ENCODE data around the gene OPTN.
A peak's percentile ranks its signal among the peaks of the same experiment; 100 is the strongest.
"Not testable (repeated sequence)": the region's sequence is repeated elsewhere in the genome, so short reads cannot be mapped to it uniquely, and the experiment has no call there.

Gene OPTN

GRCh38 chr10:13099666-13100348, at the start of gene OPTN:
Gene OPTN, plus strand, starts transcription at chr10:13100163. Its CDS starts 8,960 bp downstream, at chr10:13109123.
- peak; percentile 84 for DNase-seq (ENCODE audit: low spot score)

GRCh38 chr10:13051126-13051694, 48.8 kb upstream of the OPTN start:
- DNase-seq (ENCODE audit: low spot score) = no peak

DNA sequence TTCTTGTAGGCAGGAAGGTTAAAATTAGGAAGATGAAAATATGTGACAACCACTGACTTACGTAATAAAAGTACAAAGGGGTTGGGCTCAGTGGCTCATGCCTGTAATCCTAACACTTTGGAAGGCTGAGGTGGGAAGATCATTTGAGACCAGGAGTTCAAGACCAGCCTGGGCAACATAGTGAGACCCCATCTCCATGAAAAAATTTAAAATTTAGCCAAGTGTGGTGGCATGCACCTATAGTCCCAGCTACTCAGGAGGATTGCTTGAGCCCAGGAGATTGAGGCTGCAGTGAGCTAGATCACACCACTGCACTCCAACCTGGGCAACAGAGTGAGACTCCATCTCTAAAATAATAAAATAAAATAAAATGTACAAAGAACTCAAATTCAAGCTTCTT, 46.8 kb upstream of the OPTN start:
- not testable (repeated sequence) for DNase-seq (ENCODE audit: low spot score)

DNA sequence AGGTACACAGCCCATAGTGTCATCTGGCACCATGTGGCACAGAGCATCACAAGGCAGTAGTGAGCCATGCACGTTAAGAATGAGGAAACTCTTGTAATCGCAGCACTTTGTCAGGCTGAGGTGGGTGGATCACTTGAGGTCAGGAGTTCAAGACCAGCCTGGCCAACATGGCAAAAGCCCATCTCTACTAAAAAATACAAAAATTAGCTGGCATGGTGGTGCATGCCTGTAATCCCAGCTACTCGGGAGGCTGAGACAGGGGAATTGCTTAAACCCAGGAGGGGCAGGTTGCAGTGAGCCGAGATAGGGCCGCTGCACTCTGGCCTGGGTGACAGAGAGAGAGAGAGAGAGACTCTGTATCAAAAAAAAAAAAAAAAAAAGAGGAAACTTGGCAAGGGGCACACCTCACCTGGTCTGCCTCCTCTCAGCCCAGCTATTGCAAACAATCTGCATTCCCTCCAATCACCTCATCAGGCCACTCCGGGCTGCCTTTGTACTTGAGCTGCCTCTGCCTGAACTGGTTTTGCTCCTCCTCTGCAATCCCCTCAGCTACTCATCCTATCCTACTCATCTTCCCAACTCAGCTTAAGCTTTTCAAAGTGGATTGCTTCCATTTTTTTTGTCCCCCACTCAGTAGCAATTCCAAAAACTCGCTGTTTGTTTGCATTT, 46.0 kb upstream of the OPTN start:
- DNase-seq (ENCODE audit: low spot score) = no peak

DNA sequence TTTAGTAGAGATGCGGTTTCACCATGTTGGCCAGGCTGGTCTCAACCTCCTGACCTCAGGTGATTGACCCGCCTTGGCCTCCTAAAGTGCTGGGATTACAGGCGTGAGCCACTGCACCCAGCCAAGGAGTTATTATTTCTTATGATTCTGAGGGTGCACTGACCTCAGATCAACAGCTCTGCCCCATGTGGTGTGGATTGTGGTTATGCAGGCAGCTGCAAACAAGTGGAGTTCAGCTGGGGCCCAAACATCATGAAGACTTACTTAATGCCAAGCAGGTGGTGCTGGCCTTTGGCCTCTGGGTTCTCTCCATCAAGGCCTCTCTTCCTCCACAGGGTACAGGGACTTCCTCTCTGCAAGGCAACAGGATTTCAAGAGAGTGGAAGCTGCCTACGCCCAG, 45.1 kb upstream of the OPTN start:
- DNase-seq (ENCODE audit: low spot score) = no peak

DNA sequence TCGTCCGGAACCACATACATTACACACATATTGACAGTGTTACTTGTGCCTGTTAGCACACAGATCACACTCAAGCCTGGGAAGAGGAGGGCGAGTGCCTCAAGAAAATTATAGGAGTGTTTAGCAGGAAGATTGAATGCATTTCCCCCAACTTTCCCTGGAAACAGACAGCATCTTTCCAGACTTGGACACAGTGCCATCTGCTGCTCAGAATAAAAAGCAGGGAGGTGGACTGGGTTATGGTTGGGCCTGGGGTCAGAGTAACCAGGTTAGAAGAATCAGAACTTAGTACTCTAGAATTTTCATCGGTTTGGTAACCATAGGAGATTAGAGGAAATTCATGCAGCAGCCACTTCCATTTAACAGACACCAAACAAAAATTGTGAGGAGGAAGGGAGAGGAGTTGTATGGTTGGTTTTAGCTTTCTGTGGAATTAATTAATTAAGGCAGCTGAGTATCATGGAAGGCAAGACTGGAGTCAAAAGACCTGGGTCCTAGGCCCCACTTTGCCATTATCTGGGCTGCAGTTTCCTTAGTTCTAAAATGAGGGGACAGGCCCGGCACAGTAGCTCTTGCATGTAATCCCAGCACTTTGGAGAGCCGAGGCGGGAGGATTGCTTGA, 43.4 kb upstream of the OPTN start:
- DNase-seq (ENCODE audit: low spot score) = no peak

- DNase-seq (ENCODE audit: low spot score) = no peak
Observed at GRCh38 chr10:13062803-13063202, 37.2 kb upstream of the OPTN start.

GRCh38 chr10:13066527-13066926, 33.4 kb upstream of the OPTN start:
- DNase-seq (ENCODE audit: low spot score) = no peak

GRCh38 chr10:13067431-13067830, 32.5 kb upstream of the OPTN start:
- DNase-seq (ENCODE audit: low spot score) = no peak

DNA sequence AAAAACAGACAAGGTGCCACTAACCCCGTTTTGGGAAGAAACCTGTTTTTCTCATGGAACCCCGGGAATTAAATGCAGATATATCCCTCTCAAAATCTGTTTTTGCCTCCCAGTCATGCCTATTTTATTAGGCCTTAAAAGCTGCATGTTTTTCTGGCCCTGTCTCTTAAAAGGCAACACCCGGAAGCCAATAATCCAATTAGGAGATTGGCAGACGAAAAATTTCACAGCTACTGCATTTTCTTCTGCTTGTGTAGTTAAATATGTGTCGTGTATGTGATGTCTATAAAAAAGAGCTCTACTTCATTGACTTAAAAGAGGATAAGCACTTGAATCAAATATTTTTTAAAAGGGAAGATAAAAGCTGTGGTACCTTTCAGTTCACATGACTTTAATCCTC, 31.9 kb upstream of the OPTN start:
- no peak for DNase-seq (ENCODE audit: low spot score)

- DNase-seq (ENCODE audit: low spot score) = no peak
Observed at GRCh38 chr10:13068484-13068883, 31.5 kb upstream of the OPTN start.

DNA sequence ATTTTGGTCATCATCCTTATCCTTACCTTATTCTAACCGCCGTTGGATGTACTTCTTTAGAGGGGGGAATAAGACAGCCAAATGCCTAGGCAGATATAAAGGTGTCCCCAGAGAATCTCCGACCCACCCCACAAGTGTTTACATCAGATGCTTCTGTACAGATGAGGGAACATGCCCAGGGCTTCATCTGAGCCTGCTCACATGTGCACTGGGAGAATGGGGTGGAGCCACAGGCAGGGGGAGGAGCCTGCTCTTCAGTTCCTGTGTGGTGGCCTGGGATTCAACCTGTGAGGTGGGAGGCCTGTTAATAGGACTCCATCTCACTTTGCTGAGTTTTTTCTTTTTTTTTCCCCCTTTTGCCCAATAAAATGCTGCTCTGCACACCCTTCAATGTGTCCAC, 27.6 kb upstream of the OPTN start:
- no peak for DNase-seq (ENCODE audit: low spot score)

- peak; percentile 22 for DNase-seq (ENCODE audit: low spot score)
Observed at GRCh38 chr10:13074563-13075451, 25.2 kb upstream of the OPTN start.

DNA sequence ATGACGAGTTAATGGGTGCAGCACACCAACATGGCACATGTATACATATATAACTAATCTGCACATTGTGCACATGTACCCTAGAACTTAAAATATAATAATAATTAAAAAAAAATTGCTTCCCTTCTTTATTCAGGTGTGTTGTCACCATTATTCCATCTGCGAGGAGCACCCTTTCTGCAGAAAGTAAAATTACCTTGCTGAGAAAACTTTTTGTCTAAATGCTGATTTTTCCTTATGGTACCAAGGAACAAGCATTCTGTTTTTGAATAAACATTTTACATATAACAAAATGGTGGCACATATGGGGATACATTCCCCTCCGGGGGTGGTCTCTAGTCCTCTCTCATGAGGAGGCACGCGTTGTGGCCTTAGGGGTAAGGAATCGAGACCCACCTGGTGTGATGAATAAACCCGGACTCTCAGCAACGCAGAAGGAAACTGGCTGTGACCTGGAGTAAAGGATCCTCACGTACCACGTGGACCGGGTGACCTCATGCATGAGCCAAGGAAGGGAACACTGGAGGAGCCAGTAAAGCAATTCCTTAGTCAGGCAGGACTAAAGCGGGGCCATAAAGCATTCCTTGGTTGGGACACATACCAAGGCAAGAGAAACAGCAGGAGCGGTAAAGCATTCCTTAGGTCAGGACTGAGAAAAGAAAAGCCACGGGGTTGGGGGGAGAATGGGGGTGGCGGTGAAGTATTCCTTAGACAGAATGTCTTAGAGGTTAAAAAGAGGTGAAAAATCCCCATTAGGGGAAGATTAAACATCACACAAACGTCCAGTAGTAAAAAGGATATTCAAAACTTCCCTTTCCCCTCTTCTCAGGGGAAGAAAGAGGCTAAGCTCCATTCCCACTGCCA, 20.8 kb upstream of the OPTN start:
- no peak for DNase-seq (ENCODE audit: low spot score)

- DNase-seq (ENCODE audit: low spot score) = no peak
Observed at GRCh38 chr10:13079776-13080050, 20.2 kb upstream of the OPTN start.

DNA sequence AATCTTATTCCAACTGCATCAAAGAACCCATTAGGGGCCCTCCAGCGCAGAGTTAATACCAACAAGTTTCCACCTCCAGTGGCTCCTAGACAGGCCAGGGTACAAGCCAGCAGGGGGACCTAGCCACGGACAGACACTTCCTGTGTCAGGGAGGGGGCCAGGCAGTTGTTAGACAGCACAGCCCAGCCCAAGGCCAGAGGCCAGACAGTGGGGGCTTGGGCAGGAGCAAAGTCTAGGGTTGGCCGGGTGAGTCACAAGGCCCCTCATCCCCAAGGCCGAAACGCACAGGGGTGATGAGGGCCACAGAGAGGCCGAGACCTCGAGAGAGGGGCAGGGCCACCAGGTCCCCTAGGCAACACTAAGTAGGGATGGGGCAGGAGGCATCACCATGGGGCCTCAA, 19.3 kb upstream of the OPTN start:
- DNase-seq (ENCODE audit: low spot score) = no peak

- DNase-seq (ENCODE audit: low spot score) = not testable (repeated sequence)
Observed at GRCh38 chr10:13083700-13084099, 16.3 kb upstream of the OPTN start.

DNA sequence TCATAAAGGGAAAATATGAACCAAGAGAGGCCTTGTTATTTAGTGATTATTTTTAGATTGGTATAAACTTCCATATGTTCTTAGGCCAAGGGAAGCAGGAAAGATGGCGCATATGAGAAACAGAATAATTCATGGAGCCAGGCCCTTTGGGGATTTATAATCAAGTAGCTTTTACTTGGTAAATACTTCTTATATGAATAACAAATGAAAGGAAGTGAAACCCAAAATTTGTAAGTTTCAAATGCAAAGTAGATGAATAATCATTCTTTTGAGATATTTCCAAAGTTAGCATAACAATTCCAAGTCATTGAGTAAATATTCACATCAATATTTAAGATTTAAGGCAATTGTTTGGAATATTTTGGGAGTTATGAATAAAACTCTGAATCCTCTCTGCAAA, 13.9 kb upstream of the OPTN start:
- DNase-seq (ENCODE audit: low spot score) = no peak

DNA sequence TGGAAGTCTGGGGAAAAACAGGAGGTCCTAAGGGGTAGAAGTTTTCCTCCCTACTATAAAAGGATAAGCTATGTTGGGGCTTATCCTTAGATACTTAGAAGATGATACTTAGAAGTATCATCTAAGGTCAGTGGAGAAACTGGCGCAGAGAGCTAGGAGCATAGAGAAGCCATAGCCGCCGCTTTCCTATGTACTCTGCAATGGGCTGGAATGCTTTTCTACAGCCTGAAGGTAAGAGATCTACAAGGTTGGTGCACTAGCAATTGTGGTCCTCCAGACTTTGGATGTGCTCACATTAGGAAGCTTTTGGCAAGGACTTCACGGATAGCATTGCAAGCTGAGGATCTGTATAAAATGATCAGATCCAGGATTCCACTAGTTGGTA, 12.4 kb upstream of the OPTN start:
- DNase-seq (ENCODE audit: low spot score) = no peak

DNA sequence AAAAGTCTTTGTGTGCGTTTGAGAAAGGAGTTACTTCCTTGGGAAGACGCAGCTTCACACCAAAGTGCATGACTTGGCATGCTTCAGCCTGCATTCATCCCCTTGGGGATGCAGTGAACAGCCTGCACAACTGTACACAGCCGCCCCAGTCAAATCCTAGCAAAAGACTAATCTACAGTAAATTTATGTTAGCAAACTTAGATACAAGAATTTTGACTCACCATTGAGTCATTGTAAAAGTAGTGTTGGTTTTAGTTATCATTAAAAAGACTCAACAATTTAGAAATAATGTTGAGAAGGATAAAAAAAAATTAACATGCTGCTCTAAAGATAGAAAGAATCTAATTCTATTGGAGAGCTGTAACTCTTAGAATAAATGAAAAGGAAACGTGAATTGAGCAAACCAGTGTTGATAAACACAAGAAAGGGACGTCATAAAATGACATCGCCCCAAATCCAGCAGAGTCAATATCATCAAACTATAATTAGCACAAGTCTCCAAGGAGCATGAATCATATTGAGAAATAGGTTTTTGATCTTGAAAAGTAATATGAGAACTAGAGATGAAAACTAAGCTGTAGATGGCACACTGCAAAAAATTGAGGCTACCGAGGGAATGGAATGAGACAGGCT, 11.9 kb upstream of the OPTN start:
- DNase-seq (ENCODE audit: low spot score) = no peak

- no peak for DNase-seq (ENCODE audit: low spot score)
Observed at GRCh38 chr10:13089345-13089744, 10.6 kb upstream of the OPTN start.
